ENCODE data around the gene PHACTR1. TPM values are rescaled to one million over a fixed set of nuclear protein-coding genes. Genes with fewer than 3 reads are reported as not detected.

Gene PHACTR1
- total RNA-seq, 1 donor from 2014 or later: 3.6 TPM

DNA sequence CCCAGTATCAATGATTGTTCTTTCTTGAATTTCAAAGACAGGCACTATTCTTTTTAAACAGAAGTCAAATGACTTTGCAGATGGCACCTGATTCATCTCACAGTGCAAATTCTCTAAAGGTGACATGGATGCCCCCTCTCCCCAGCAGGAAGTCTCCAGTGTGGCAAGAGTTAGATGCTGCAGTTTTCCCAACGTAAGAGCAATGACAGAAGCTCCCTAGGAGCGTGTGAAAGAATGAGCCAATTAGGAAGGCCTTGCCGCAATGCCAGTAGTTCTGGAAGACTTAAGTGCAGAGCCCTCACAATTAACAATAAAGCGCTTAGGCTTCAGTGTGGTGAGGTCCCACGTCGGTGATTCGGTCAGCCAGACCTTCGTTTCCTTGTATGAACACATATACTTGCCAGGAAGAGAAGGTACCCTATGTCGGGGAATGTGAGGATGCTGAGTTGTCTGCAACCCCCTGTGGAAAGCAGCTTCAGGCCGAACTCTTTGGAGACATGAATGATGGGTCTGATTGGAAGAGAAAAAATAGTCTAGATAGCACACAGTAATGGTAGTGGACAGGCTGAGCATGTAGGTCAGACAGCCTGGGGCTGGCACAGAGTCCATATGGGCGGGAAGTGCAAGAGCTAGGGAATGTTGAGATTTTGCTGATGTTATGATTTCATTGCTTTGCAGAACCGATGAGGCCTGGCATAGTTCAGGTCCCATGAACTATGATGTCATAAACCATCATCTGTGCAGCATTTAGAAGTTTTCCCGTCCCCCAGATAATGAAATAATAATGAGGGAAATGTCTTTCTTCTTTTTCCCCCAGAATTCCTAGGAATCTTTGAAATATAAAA lies 132.6 kb downstream of the PHACTR1 start:
- no peak for DNase-seq (ENCODE audit: low spot score)

DNA sequence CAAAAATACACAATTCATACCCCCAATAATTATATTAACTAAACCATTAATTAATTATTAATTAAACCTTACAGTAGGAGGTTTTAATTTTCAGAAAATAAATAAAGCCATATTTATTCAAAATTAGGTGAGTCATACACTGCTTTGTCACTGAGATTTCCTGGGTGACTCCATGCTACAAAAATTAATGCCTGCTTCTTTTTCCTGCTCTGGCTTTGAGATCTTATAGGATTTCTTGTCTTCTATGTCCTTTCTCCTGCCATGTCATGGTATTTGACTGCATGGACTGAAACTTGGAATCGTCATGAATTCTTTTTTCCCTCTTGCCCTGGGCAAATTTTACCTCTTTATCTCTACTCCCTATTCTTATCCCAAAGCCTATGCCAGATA lies 133.2 kb downstream of the PHACTR1 start:
- no peak for DNase-seq (ENCODE audit: low spot score)

DNA sequence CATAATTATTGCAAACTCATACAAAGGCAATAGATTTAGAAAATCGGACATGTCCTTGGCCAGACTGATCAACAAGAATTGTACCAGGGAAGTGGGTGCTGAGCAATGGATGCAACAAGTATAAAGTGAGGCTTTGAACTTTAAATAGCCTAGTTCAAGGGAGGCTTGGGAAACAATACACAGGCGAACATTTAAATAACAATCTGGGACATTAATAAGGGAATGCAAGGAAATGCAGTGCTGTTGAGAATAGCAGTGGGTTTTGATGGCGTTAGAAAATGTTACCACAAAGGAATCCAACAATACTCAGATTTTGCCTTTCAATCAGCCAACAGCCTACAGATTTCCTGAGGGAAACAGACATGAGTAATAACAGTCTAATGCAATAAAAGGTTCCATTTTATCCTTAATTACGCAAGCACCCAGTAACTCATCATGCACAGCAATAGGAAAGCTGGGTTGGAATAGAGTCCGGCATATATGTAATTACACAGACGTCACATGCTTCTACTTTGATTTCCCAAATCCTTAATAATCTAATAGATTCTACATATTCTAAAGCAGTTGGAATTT lies 134.6 kb downstream of the PHACTR1 start:
- DNase-seq (ENCODE audit: low spot score): no peak

DNA sequence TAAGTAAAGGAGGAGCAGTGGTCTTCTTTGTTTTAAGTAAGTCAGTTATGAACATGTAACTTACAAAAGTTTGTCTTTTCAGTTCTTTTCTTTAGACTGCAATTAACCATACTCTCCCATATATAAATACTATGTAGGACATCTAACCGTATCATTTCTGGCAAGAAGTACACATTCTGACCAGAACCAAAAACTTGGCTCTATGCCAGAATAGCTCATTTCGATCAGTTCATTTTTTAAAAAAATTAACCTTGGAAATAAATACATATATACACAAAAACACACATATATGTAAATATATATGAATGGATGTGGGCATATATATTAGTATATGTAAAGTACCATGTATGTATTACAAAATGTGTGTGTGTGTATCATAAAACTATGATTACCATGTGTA lies 145.0 kb downstream of the PHACTR1 start:
- no peak for DNase-seq (ENCODE audit: low spot score)

DNA sequence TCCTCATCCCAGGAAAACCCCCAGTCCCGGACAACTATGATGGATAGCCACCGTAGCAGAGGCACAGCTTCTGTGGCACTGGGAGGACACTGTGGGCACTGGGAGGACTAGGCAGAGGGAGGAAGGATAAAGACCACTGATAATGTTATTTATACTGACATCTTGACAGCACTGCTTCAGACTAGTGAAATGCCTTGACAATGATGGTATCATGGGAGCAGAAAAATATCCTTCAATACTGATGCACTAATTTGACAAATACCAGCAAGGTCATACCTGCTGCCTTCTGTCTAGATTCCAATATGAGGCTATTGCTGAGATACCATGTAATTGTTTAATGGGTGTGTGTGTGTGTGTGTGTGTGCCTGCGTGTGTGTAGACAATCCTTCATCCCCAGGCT lies 148.6 kb downstream of the PHACTR1 start:
- no peak for DNase-seq (ENCODE audit: low spot score)

DNA sequence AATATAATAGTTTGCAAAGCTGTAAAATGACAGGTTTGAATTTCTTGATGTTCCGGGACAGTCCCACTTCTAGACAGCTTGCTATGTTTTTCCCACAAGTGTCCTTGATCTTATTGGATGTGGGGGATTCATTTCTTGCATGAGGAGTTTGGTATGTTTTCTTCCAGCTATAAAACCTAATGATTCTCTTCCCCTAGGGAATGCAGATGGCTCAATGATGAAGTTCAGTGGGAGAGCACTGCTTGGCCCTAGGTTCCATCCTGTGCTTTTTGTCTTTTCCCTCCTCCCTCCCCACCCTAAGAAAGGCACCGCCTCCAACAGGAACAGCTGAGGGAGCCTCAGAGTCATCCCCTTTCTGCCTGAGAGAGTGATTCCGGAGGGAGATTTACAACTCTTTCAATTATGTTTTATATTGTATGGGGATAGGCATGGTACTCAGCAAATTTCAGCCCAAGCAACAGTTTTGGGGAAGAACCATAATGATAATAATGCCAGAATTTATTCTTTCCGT lies 149.2 kb downstream of the PHACTR1 start:
- no peak for DNase-seq (ENCODE audit: low spot score)

DNA sequence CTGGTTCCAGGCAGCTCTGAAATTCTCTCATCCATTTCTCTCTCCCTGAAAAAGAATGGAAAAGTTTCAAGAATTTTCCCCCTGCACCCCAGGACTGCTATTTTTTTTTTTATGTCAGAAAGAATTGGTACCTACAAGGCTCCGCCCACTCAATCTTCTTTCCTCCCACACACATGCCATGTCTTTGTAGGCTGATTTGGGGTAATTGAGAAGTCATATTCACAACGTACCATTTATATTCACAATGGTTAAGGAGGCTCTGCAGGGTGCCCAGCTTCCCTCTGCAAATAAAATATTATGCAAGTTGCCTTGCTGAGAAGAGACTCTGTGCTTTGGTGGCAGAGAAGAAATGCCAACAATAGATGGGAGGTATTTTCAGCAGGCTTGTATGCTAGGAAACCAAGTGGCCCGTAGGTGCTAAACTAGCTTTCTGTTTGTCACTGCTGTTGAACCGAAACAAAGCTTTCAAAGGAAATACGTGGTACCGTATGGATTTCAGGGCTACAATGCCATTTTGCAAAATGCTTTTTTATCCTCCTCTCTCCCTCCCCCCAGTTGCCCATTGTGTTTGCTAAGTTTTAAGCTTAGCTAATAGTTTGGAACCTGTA lies 150.0 kb downstream of the PHACTR1 start:
- DNase-seq (ENCODE audit: low spot score): no peak

DNA sequence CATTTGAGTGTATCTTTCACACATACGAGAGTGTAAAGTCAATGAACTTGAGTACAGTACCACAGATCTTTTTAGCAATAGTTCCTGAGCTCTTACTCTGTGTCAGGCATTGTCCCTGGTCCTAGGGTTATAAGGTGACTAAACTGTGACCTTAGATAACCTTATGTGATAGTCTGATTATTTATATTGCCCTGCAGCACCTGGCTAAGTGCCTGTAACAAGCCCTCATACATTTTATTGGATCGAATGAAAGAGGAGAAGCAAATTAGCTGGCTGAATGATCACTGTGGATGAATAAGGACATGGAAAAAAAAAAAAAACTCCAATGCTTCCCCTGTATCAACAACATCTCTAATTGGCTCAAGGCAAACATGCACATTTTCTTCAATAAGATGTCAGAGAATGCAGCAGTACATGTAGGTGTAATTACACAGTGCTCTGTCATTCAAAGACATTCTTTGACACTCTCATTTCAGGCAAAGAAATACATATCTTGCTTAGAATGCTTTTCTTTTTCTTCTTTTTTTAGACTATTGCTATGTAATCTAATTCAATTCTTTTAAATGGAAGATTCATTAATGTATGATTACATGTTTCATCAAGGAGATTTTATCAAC lies 153.4 kb downstream of the PHACTR1 start:
- no peak for DNase-seq (ENCODE audit: low spot score)

DNA sequence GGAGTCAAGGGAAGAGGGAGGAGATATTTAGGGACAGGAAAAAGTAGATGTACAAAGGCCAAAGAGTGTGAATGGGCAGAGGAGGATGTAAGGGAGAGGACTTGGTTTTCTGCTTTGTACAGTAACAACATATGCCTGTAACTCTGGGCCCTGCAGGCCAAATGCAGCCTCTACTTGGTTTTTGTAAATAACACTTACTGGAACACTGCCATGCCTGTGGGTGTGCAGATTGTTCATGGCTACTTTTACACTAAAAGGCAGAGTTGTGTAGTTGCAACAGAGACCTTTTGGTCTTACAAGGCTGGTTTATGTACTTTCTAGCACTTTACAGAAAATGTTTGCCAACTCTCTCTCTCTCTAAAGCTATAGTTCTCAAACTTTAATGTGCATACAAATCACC lies 157.1 kb downstream of the PHACTR1 start:
- no peak for DNase-seq (ENCODE audit: low spot score)

DNA sequence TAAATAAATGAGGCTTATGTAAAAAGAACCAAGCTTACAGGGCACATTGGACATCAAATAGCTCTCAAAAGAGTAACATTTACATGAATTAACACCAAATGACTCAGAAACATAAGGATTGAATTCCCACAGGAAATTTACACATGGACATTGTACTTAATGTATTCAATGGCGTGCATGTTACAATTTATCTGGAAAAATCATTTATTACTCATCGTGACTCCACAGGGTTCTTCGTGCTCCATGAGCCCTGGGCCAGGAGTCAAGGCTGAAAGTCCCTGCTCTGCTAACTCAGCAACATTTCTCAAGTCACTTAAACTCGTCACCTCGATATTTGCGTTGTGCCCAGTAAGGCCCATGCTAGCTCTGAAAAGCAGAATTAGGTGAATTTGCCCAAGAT lies 158.5 kb downstream of the PHACTR1 start:
- no peak for DNase-seq (ENCODE audit: low spot score)

DNA sequence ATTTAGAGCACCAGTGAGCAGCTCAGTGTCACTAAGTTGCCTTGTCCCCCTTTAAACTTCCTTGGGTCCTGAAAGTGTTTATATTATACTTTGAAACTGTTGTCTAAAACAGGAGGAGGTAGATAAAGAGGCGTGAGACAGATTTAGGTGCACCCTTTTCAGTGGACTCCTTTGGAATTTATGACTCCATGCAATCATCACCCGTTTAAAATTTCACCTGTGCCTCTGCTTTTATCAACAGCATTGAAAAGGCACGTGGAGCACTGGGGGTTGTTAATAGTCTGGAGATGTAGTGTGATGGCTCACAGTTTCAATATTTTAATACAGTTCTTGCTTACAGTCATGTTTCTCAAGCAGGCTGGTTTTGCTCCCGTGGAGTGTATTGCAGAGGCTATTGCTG lies 162.2 kb downstream of the PHACTR1 start:
- DNase-seq (ENCODE audit: low spot score): no peak

DNA sequence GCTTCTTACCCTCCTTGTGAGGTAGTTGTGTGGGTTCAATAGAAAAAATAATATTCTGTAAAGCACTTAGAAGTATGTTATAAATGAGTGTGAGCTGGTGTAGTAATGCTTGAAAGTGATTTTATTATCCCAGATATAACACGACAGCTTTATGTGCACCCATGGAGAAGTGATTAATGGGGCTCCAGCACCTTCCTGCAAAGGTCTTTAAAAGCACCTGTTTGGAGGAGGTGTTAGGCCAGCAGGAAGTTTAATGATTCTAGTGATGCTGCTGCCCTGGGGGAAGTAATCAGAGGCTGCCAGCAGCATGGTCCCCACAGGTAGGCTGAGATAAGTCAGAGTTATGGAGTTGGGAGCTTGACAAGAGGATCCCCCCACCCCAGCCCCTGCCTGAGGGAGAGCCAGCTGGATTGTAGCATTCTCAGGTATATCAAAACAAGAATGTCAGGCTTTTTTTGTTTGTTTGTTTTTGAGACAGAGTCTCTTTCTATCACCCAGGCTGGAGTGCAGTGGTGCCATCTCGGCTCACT lies 166.3 kb downstream of the PHACTR1 start:
- DNase-seq (ENCODE audit: low spot score): no peak

DNA sequence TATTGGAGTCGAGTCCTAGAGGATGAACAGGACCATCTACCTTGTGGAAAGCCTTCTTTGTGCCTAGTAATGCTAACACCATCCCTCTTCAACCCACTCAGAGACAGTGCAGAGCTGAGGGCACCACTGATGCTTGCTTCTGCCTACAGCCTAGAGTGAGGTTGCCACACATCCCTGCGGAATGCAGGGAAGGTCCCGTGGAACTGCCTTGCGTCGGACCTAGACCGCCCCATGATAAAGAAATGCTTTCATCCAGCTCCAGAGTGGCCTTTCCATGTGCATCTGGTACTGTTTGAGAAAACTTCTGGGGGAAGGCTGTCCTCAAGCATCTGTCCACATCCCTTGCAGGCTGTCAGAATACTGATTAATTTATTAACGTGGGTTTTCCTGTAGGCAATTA lies 168.4 kb downstream of the PHACTR1 start:
- DNase-seq (ENCODE audit: low spot score): peak; percentile 12

DNA sequence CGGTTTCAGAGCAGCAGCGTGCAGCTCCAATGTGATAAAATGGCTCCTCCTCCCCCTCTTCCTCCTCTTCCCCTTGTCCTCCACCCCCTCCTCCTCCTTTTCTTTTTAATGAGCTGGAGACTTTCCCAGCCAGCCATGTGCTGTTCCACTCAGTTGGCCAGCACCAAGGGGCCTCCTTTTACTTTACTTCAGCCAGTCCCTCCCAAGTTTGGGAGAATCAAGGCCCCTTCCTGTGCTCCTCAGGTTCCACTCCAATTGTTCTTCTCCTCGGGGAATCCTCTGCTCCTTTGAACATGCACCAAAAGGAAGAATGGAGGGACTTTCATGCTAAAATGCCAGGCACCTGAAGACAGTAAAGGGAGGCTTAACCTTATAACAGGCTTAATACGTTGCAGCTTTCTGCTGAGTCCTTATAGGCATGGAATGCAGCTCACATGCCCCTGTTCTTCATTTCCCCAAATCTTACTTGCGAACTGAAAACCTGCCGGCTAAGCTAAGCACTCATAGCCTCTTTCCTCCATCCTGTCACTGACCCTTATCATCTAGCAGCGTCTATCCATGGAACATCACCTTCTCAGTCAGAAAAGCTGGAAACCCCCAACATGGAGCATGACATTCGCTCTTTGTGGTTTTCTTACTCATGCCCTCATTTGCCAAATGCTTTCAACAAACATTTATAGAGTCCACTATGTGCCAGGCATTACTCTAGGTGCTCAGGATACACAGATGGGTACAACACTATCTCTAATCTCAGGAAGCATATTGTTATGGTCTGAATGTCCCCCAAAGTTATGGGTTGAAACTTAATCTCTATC lies 170.6 kb downstream of the PHACTR1 start:
- DNase-seq (ENCODE audit: low spot score): peak; percentile 20

DNA sequence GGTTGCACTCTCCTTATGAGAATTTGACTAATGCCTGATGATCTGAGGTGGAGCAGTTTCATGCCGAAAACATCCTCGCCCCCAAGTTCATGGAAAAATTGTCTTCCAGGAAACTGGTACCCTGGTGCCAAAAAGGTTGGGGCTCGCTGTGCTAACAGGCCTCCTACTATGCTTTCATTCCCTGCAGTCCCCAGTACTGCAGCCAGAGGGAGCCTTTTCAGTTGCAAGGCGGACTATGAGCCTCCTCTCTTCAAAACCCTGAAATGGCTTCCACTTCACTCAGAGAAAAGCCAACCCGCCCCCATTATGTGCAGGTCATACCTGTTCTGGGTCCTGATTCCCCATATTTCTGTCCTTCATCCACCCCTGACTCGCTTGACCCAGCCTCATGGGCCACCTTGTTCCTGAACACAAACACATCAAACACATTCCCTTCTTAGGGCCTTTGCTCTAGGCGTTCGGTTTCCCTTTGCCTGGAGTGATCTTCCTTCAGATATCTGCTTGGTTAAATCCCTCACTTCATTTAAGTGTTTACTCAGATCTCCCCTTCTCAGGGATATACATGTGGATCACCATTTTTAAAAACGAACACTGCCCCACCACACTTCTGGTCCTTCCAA lies 173.7 kb downstream of the PHACTR1 start:
- no peak for DNase-seq (ENCODE audit: low spot score)

DNA sequence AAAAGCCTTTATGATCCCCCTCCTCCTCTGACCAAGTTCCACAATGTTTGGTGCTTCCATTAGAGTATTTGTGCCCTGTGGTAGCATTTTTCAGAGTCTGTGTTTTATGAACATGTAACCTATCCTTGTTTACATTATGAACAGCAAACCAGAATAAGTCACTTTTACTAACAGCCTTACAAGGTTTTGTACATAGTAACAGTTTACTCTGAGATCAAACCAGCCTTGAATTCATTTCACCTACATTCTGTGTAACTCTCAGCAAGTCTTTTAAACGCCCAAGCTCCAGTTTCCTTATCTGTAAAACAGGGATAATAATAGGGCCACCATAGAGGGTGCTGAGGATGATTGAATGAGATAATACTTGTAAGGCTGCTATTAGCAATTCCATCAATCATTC lies 175.0 kb downstream of the PHACTR1 start:
- DNase-seq (ENCODE audit: low spot score): no peak

DNA sequence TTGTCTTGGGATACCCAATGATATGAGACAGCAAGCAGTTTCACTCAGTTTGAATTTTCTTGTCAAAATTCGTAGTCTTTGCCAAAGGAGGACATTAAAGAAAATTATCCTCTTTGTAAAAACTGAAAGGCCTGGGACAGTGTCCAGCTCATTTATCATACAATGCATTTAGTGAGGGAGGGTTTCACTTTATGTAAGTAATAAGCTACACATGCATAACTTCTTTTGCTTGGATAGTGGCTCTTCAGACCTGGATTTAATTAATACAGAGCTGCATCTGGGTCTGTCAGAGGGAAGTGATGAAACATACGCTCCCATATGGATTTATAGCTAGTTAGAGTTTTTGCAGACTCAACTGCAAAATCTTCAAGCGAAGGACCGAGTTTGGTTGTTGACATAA lies 175.6 kb downstream of the PHACTR1 start:
- no peak for DNase-seq (ENCODE audit: low spot score)

DNA sequence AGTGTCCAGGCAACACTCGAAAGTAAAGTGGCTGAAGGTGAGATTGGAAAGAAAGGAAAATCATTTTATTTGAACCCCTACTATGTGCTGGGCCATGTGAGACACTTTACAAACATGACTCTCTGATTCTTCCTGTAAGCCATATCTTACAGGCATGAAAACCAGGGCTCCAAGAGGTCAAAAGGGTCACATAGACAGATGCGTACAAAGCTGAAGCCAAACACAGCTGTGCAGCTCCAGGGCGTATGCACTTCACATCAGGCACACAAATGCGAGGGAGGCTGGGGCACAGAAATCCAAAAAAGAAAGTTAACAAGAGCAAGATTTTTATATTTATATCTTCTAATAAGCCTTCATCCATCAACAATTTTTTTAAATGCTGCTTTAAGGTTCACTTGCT lies 176.5 kb downstream of the PHACTR1 start:
- DNase-seq (ENCODE audit: low spot score): no peak

DNA sequence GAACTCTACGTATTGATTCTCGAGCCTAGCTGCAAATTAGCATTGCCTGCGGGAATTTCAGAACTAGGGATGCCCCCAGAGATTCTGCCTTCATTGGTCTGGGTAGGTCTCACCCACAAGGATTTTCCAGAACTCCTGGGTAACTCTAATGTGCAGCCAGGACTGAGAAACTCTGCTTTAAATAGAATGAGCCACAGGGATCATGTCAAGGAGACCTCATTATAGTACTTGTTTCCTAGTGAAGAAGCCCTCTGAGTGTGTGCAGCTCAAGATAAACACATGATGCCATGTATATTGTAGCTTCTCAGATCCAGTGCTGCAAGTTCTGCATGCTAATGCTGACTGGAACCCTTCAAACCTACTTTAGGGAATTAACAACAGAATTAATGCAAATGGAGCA lies 179.2 kb downstream of the PHACTR1 start:
- DNase-seq (ENCODE audit: low spot score): no peak

DNA sequence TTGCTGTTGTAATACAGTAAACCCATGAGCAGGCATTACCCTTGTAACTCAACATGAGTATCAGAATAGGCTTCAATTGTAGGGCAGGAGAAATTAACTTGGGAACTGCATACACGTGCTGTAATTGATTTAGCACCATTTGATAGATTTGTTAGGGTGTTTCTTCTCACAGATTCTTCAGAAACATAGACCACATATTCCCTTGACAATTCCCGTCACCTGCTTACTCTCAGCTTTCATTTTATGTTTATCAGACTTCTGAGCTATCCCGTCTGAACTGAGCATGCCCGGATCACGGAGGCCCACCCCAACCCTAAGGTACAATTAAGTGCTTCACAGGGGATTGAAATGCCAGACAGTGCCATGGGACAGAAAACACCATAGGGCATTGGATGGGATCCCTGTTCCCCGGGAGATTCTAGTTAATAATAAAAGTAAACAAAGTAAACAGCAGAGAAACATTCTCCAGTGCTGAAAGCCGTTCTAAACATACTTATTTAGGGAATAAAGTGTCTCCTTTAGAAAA lies 179.7 kb downstream of the PHACTR1 start:
- no peak for DNase-seq (ENCODE audit: low spot score)

DNA sequence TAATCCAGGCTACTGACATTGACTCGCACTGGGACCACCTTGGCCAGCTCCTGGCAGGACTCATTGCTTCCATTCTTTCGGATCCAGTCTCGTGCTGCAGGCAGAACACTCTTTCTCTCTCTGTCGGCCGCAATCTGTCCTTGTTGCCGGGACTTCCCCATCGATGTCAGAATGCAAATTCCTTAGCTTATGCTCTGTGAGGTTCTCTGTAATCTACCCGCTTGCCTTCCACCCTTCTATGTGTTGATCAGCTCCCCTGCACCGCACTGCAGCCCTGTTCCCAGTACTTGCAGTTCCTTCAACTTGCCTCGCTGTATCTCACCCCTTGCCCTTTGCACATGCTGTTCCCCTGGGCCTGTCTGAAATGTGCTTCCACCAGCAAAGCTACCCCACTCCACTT lies 182.0 kb downstream of the PHACTR1 start:
- DNase-seq (ENCODE audit: low spot score): no peak
